Stimulated activated CD8-positive, alpha-beta memory T cell treated with anti-CD3 and anti-CD28 coated beads, Interleukin-15, amount 100 ng/mL, for 1 hour (primary cell): Measurements from ENCODE around the gene KCNMA1.

ENCODE experiments used
- DNase-seq: peaks from one replicate; pipeline ENCODE4 v3.0.0-alpha.2; 2020; ENCODE audit warnings: low read depth

Gene KCNMA1

GRCh38 chr10:77506517-77507200 lies 130.9 kb downstream of the KCNMA1 start:
- no peak for DNase-seq

- DNase-seq = no peak
Measured at GRCh38 chr10:77505431-77506334, 131.9 kb downstream of the KCNMA1 start.

- DNase-seq = no peak
Measured at GRCh38 chr10:77504873-77505257, 132.7 kb downstream of the KCNMA1 start.

GRCh38 chr10:77504196-77504872 lies 133.3 kb downstream of the KCNMA1 start:
- no peak for DNase-seq

GRCh38 chr10:77501846-77502261 lies 135.8 kb downstream of the KCNMA1 start:
- no peak for DNase-seq

- no peak for DNase-seq
Measured at GRCh38 chr10:77501152-77501845, 136.3 kb downstream of the KCNMA1 start.

- no peak for DNase-seq
Measured at GRCh38 chr10:77500754-77501151, 136.9 kb downstream of the KCNMA1 start.

- DNase-seq = no peak
Measured at GRCh38 chr10:77498829-77499228, 138.8 kb downstream of the KCNMA1 start.

GRCh38 chr10:77498210-77498609 lies 139.4 kb downstream of the KCNMA1 start:
- no peak for DNase-seq

- DNase-seq = no peak
Measured at GRCh38 chr10:77497748-77498147, 139.9 kb downstream of the KCNMA1 start.

- DNase-seq = no peak
Measured at GRCh38 chr10:77496941-77497420, 140.6 kb downstream of the KCNMA1 start.

GRCh38 chr10:77494756-77495541 lies 142.7 kb downstream of the KCNMA1 start:
- DNase-seq = no peak

GRCh38 chr10:77494327-77494726 lies 143.3 kb downstream of the KCNMA1 start:
- no peak for DNase-seq

GRCh38 chr10:77493851-77494261 lies 143.8 kb downstream of the KCNMA1 start:
- no peak for DNase-seq

GRCh38 chr10:77493239-77493806 lies 144.3 kb downstream of the KCNMA1 start:
- DNase-seq = no peak

GRCh38 chr10:77492368-77492994 lies 145.1 kb downstream of the KCNMA1 start:
- no peak for DNase-seq

- DNase-seq = no peak
Measured at GRCh38 chr10:77490534-77491314, 146.9 kb downstream of the KCNMA1 start.

GRCh38 chr10:77486517-77486916 lies 151.1 kb downstream of the KCNMA1 start:
- DNase-seq = no peak

- no peak for DNase-seq
Measured at GRCh38 chr10:77485847-77486246, 151.8 kb downstream of the KCNMA1 start.
